Neuronal stem cell (in vitro differentiated cells): ENCODE measurements around the gene PDZD2.
A peak's percentile ranks its signal among the peaks of the same experiment; 100 is the strongest.
"Not testable (repeated sequence)": the region's sequence is repeated elsewhere in the genome, so short reads cannot be mapped to it uniquely, and the experiment has no call there.

ENCODE experiments used
- DNase-seq: peaks from one replicate; pipeline ENCODE4 v3.0.0-alpha.2; 2013; ENCODE audit warnings: low spot score
- H2AFZ ChIP-seq: one replicate; pipeline ENCODE4 v1.6.1; 2013; ENCODE audit warnings: mild to moderate bottlenecking, low read length, inconsistent platforms
- H2AK5ac ChIP-seq: 2 replicates; pipeline ENCODE4 v1.6.1; 2013; ENCODE audit warnings: low read depth, mild to moderate bottlenecking, inconsistent platforms, low read length, moderate library complexity, mixed read lengths
- H2BK120ac ChIP-seq: 2 replicates; pipeline ENCODE4 v1.6.1; 2013; ENCODE audit warnings: low read depth, mild to moderate bottlenecking, inconsistent platforms, low read length, moderate library complexity, mixed read lengths
- H2BK12ac ChIP-seq: one replicate; pipeline ENCODE4 v1.6.1; 2013; ENCODE audit warnings: low read length, inconsistent platforms
- H2BK15ac ChIP-seq: 2 replicates; pipeline ENCODE4 v1.6.1; 2013; ENCODE audit warnings: mild to moderate bottlenecking, low read length, inconsistent platforms, mixed read lengths
- H2BK5ac ChIP-seq: one replicate; pipeline ENCODE4 v1.6.1; 2013; ENCODE audit warnings: inconsistent platforms, mild to moderate bottlenecking, low read length, moderate library complexity
- H3K14ac ChIP-seq: one replicate; pipeline ENCODE4 v1.6.1; 2013; ENCODE audit warnings: low read length, inconsistent platforms
- H3K18ac ChIP-seq: 2 replicates; pipeline ENCODE4 v1.6.1; 2013; ENCODE audit warnings: low read length, inconsistent platforms
- H3K23ac ChIP-seq: 2 replicates; pipeline ENCODE4 v1.6.1; 2013; ENCODE audit warnings: low read depth, mild to moderate bottlenecking, mixed read lengths, low read length, inconsistent platforms; ENCODE audit not compliant: poor library complexity
- H3K27ac ChIP-seq: replicated peaks from 3 replicates; pipeline ENCODE4 v1.5.1; 2013; ENCODE audit warnings: low read length, inconsistent platforms
- H3K27me3 ChIP-seq, 3 experiments: 2 replicates each; pipeline ENCODE4 v1.6.1; 2013; ENCODE audit warnings: low read length in 3 of 3, mild to moderate bottlenecking in 2 of 3, inconsistent platforms in 1 of 3, low read depth in 1 of 3, mixed read lengths in 1 of 3, moderate library complexity in 1 of 3; ENCODE audit not compliant: control insufficient read depth in 3 of 3, insufficient read depth in 3 of 3
- H3K36me3 ChIP-seq, 2 donors: replicated peaks in 1 of 2; 2 replicates each; pipeline ENCODE4 v1.6.1; 2013; ENCODE audit warnings: low read length in 2 of 2; ENCODE audit not compliant: control insufficient read depth in 2 of 2, insufficient read depth in 2 of 2
- H3K4ac ChIP-seq: 2 replicates; pipeline ENCODE4 v1.6.1; 2013; ENCODE audit warnings: inconsistent platforms, mild to moderate bottlenecking, low read length, moderate library complexity
- H3K4me1 ChIP-seq, 2 donors: 1 replicate in 1 of 2; 2 replicates in 1 of 2; pipeline ENCODE4 v1.6.1; 2013; ENCODE audit warnings: low read length in 2 of 2, low read depth in 1 of 2; ENCODE audit not compliant: control insufficient read depth in 2 of 2, insufficient read depth in 1 of 2
- H3K4me2 ChIP-seq: one replicate; pipeline ENCODE4 v1.6.1; 2013; ENCODE audit warnings: mild to moderate bottlenecking, low read length, inconsistent platforms; ENCODE audit not compliant: insufficient read depth, poor library complexity, severe bottlenecking
- H3K4me3 ChIP-seq, 2 donors: 2 replicates each; pipeline ENCODE4 v1.5.1; 2013; ENCODE audit warnings: low read length in 2 of 2, mild to moderate bottlenecking in 2 of 2, inconsistent platforms in 1 of 2, moderate library complexity in 1 of 2
- H3K79me1 ChIP-seq: one replicate; pipeline ENCODE4 v1.6.1; 2013; ENCODE audit warnings: low read depth, mild to moderate bottlenecking, inconsistent platforms, low read length, moderate library complexity
- H3K9ac ChIP-seq: one replicate; pipeline ENCODE4 v1.6.1; 2013; ENCODE audit warnings: mild to moderate bottlenecking, low read depth, low read length, inconsistent platforms; ENCODE audit not compliant: poor library complexity
- H3K9me3 ChIP-seq, 2 donors: replicated peaks in 1 of 2; 2 replicates each; pipeline versions ENCODE3 to v1.6.1; 2013; ENCODE audit warnings: low read length in 2 of 2, mild to moderate bottlenecking in 2 of 2, inconsistent platforms in 1 of 2, low read depth in 1 of 2, mixed read lengths in 1 of 2, moderate library complexity in 1 of 2; ENCODE audit not compliant: control insufficient read depth in 2 of 2, insufficient read depth in 1 of 2
- H4K8ac ChIP-seq: one replicate; pipeline ENCODE4 v1.6.1; 2013; ENCODE audit warnings: low read depth, mild to moderate bottlenecking, inconsistent platforms, low read length, moderate library complexity
- H4K91ac ChIP-seq: one replicate; pipeline ENCODE4 v1.6.1; 2013; ENCODE audit warnings: low read length, low read depth, mild to moderate bottlenecking, inconsistent platforms; ENCODE audit not compliant: poor library complexity
- WGBS, 2 donors: extraction: QIAGEN DNeasy Blood & Tissue Kit; methylation state at CpG; one replicate each; pipeline ENCODE4 v1.1.7; 2013; ENCODE audit warnings: missing lambda C conversion rate in 2 of 2, mixed read lengths in 1 of 2; ENCODE audit not compliant: insufficient read length in 2 of 2, insufficient replicate concordance in 1 of 2; ENCODE audit errors: extremely low coverage in 2 of 2; 5-methylcytosine and 5-hydroxymethylcytosine counted together

PDZD2 gene

GRCh38 chr5:32039601-32040000, 400.7 kb downstream of the PDZD2 start:
- not testable (repeated sequence) for H3K4ac ChIP-seq, H2BK5ac ChIP-seq, DNase-seq, H3K4me3 ChIP-seq, H2BK12ac ChIP-seq, H2AFZ ChIP-seq, H3K14ac ChIP-seq, H4K91ac ChIP-seq, H3K9ac ChIP-seq, H3K79me1 ChIP-seq, H3K18ac ChIP-seq, H2BK120ac ChIP-seq, H3K36me3 ChIP-seq, H3K27ac ChIP-seq, H2AK5ac ChIP-seq, H3K27me3 ChIP-seq, H2BK15ac ChIP-seq, H3K4me2 ChIP-seq, H3K23ac ChIP-seq, H4K8ac ChIP-seq
- peaks cover 2 to 12% of the 10 kb centered on the region in 2 donors for H3K4me1 ChIP-seq
- WGBS, 2 donors = no CpG with 5 or more reads among the region's 26 CpGs
- H3K9me3 ChIP-seq = peaks cover 2 to 17% of the 10 kb centered on the region in 2 donors

GRCh38 chr5:32040181-32040695, 401.3 kb downstream of the PDZD2 start:
- H2BK120ac ChIP-seq, H3K4me2 ChIP-seq, H3K23ac ChIP-seq, H3K27ac ChIP-seq, H2AFZ ChIP-seq, H4K8ac ChIP-seq, H3K14ac ChIP-seq, H2BK12ac ChIP-seq, H3K9ac ChIP-seq, H3K18ac ChIP-seq, H2AK5ac ChIP-seq, H3K4ac ChIP-seq, H3K36me3 ChIP-seq, H3K27me3 ChIP-seq, H3K79me1 ChIP-seq, H4K91ac ChIP-seq, H2BK5ac ChIP-seq, H3K4me3 ChIP-seq, H2BK15ac ChIP-seq, DNase-seq: not testable (repeated sequence)
- WGBS, 2 donors = no CpG with 5 or more reads among the region's 31 CpGs
- Histone ChIP-seq H3K4me1 (peaks cover 2 to 16% of the 10 kb centered on the region in 2 donors), H3K9me3 (peaks cover 2 to 17% of the 10 kb centered on the region in 2 donors)

GRCh38 chr5:32042551-32042961, 403.6 kb downstream of the PDZD2 start:
- Histone ChIP-seq H3K14ac (no peak overlapping the region), H3K4me3 (no peak overlapping the region), H4K91ac (no peak overlapping the region), H3K9me3 (peaks cover 2 to 17% of the 10 kb centered on the region in 2 donors), H3K4me1 (peaks cover 2 to 16% of the 10 kb centered on the region in 2 donors), H3K4ac (no peak overlapping the region), H4K8ac (no peak overlapping the region), H2AK5ac (no peak overlapping the region), H3K79me1 (peaks cover 2% of the 10 kb centered on the region), H3K4me2 (no peak overlapping the region), H2BK120ac (no peak overlapping the region), H3K23ac (no peak overlapping the region), H2BK15ac (no peak overlapping the region), H2BK5ac (no peak overlapping the region), H2BK12ac (no peak overlapping the region), H3K9ac (no peak overlapping the region), H3K27ac (no peak overlapping the region), H3K18ac (no peak overlapping the region), H3K27me3 (no peaks in the 10 kb centered on the region), H2AFZ (no peak overlapping the region), H3K36me3 (no peaks in the 10 kb centered on the region)
- WGBS, 2 donors = no CpG with 5 or more reads among the region's 7 CpGs
- DNase-seq = no peak

- no peaks in the 10 kb centered on the region for H3K27me3 ChIP-seq
- no peak for DNase-seq
These were observed 404.2 kb downstream of the PDZD2 start for GRCh38 chr5:32043105-32043504.

More at GRCh38 chr5:32043105-32043504, 404.2 kb downstream of the PDZD2 start:
- H3K9me3 ChIP-seq = peaks cover 2 to 17% of the 10 kb centered on the region in 2 donors
- no peak overlapping the region for H2BK12ac ChIP-seq
- no peak overlapping the region for H4K8ac ChIP-seq
- WGBS, 2 donors = no CpG with 5 or more reads among the region's 5 CpGs
- no peak overlapping the region for H4K91ac ChIP-seq
- H3K9ac ChIP-seq = no peak overlapping the region
- peak overlapping the region; percentile 39 for H3K18ac ChIP-seq
- no peak overlapping the region for H2BK120ac ChIP-seq
- no peak overlapping the region for H2BK15ac ChIP-seq
- H3K23ac ChIP-seq = no peak overlapping the region
- H3K4ac ChIP-seq = no peak overlapping the region
- H3K27ac ChIP-seq = no peak overlapping the region
- no peak overlapping the region for H3K4me2 ChIP-seq
- no peaks in the 10 kb centered on the region for H3K36me3 ChIP-seq
- no peak overlapping the region for H2AK5ac ChIP-seq
- H3K79me1 ChIP-seq = peaks cover 2% of the 10 kb centered on the region
- H2BK5ac ChIP-seq = no peak overlapping the region
- no peak overlapping the region for H2AFZ ChIP-seq
- H3K14ac ChIP-seq = no peak overlapping the region
- H3K4me1 ChIP-seq = peaks cover 2 to 16% of the 10 kb centered on the region in 2 donors
- H3K4me3 ChIP-seq = no peak overlapping the region
